GM21423 (cell line): Measurements from ENCODE around the gene RGMA.
A peak's percentile ranks its signal among the peaks of the same experiment; 100 is the strongest.

ENCODE experiments used
- ATAC-seq: cut with Tn5 transposase; IDR thresholded peaks from one replicate; pipeline ENCODE4 v1.9.1; 2021; ENCODE audit warnings: mild to moderate bottlenecking, moderate library complexity; ENCODE audit not compliant: unreplicated experiment

The RGMA gene

GRCh38 chr15:93093765-93094164 is 4.8 kb upstream of the RGMA start:
- no peak for ATAC-seq

DNA sequence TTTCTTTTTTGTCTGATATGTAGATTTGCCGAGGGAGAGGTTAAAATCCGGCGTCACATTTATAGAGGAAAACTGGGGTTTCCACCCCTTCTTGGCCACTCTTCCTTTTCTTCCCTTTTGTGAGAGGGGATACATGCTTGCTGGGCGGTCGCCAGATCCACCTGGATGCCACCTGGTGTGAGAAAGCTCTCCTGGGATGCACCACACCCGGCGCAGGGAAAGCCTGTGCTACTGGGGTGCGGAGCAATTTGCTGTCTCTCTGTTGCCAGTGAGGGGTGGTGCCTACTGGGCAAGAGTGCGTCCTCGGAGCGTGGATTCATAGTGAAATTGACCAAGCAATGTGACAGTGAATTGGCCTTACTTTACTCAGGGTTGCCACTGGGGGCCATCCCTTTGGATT is 2.5 kb upstream of the RGMA start:
- ATAC-seq, result no peak

DNA sequence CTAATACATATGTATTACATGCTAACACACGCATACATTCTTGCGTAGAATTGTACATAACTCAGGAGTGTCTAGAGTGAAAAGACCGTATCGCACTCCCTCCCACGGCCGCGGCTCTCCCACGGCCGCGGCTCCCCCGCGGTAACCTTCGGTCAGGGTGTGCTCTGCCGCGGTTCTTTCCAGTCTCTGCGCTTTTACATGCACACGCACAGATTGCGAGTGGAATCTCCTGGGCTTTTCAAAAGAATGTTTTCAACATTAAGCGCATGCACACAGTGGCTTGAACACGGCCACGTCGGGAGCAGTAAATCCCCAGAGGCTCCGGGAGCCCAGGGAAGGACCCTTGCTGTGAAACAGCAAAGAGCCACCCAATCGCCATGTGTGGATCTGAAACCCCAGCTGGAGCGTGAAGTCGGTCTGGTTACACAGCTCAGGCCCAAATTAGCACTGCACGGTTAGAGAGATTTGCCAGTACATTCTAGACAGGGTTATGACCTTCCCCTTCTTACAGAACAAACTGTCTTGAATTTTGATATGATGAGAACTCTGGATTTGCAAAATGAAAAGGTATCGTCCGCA is 805 bp upstream of the RGMA start:
- no peak for ATAC-seq

GRCh38 chr15:93088200-93088980 is 621 bp downstream of the RGMA start:
- peak; percentile 33 for ATAC-seq

DNA sequence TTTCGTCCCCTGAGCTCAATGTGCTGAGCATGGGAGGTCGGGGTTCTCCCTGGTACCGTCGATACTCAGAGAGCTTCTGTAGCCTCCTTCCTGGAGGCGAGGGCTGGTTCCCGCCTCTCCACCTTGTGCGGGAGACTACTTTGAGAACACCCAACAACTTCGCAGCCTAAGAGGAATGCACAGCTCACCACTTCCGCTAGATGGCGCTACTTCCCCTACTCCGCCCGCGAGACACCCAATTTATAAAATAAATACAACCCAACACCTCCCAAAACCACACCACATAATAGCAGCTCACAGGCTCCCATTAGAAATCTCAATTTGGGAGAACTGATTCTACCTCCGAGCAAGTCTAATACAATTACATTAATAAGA is 1.2 kb downstream of the RGMA start:
- ATAC-seq, result peak; percentile 51

DNA sequence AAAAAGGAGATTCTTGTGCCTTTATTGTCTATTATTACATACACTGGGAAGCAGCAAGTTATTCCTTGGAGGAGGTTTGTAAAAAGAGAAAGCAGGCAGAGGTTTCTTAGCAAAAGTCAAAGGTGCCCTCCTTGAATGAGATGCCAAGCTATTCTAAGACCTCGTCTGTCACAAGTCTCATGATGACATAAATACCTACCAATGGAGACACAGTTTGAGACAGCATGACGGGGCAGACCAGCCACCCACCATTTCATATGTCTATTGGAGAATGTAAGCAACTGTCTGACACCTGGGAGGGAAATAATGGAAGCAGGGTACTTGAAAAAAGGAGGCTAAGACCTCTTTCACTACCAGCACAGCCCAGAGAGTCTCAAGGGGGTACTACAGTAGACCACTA is 2.2 kb downstream of the RGMA start:
- ATAC-seq, result no peak

- ATAC-seq, result no peak
These were observed 3.3 kb downstream of the RGMA start for GRCh38 chr15:93085692-93086091.

DNA sequence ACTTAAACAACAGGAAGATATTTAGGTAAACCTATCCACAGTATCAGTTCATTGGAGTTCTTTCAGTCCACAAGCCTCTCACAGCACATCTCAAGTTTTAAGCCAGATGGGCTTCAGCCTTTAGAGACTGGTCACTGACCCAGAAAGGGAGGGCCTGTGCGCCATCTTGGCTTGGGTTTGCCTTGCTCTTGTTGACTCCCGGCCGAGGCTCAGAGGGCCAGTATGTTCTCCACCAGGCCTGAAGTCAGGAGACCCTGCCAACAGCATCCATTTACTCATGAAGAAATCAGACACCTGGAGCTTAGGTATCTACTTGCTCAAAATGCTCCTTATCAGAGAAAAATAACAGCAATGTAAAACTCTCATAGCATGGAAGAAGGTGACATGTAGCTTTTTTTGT is 6.2 kb downstream of the RGMA start:
- ATAC-seq, result no peak

DNA sequence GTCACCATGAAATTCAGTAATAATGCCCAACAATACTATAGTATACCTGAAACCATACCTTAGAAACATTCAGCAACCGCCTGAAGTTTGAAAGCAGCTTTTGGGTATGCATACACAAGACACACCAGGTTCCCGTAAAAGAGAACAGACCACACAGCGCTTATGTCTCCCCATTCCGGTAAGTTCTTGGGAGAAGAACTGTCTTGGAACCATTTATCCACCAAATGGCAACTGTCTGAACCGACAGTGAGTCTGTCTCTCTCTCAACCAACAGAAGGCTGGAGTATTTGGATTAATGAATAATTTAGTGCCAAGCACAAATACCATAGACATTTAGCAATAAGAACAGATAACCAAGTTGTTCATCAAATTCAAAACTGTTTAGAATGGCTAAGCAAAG is 7.6 kb downstream of the RGMA start:
- no peak for ATAC-seq

GRCh38 chr15:93080451-93080850 is 8.6 kb downstream of the RGMA start:
- no peak for ATAC-seq

- no peak for ATAC-seq
These were observed 12.1 kb downstream of the RGMA start for GRCh38 chr15:93076875-93077274.

DNA sequence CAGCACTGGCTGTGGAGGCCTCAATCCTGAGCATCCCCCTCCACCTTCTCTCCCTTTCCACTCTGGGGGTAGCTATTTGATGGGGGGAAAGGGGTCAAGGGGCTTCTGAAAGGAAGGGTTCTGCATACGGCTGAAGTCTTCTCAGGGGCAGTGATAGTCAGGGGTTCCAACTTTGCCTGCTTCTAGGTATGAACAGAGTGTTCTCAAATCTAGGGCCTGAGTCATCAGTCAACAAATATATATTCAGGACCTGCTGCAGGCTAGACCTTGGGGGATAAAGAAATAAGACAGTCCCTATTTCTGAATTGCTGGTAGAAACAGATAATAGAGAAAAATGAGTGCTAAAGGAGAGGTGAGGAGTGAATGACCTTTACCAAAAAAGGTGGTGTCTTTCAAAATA is 12.8 kb downstream of the RGMA start:
- no peak for ATAC-seq

DNA sequence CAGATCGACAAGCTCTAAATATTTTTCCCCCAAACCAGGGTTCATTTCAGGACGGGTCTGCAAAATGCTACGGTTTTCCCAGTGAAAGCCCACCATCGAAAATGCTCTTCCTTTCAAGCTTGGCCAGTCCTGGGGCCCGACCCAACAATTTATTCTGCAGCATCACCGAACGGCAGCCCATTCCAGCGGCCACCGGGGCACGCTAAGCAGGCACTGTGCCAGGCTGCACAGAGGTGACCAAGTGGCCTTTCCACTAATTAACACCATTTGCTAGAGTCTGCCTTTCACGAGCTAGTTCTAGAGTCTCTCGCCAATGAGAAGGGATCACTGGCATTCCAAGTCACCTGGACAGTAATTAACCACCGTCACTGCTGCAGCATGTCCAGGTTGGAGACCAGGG is 14.4 kb downstream of the RGMA start:
- ATAC-seq, result no peak

DNA sequence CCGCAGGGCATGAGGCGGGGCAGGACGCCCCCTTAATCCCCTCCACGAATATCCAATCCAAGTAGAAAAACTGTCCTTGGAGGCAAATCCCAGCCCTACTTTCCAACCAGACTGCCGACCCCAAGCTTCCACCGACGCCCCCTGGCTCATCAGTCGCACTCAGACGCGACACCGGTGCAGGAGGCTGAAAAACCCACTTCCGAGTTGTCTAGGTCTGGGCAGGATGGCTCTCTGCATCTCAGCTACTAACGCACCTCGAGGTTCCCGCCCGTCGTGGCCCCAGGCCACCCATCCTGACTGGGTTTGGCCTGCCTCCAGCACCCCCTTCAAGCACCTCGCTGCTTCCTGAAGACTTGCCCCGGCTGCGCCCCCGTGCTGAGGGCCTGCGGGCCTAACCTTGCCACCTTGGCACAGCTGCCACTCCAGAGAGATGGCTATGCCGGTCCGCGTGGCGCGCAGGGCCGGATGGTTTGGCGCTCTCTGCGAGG is 15.5 kb downstream of the RGMA start:
- no peak for ATAC-seq

DNA sequence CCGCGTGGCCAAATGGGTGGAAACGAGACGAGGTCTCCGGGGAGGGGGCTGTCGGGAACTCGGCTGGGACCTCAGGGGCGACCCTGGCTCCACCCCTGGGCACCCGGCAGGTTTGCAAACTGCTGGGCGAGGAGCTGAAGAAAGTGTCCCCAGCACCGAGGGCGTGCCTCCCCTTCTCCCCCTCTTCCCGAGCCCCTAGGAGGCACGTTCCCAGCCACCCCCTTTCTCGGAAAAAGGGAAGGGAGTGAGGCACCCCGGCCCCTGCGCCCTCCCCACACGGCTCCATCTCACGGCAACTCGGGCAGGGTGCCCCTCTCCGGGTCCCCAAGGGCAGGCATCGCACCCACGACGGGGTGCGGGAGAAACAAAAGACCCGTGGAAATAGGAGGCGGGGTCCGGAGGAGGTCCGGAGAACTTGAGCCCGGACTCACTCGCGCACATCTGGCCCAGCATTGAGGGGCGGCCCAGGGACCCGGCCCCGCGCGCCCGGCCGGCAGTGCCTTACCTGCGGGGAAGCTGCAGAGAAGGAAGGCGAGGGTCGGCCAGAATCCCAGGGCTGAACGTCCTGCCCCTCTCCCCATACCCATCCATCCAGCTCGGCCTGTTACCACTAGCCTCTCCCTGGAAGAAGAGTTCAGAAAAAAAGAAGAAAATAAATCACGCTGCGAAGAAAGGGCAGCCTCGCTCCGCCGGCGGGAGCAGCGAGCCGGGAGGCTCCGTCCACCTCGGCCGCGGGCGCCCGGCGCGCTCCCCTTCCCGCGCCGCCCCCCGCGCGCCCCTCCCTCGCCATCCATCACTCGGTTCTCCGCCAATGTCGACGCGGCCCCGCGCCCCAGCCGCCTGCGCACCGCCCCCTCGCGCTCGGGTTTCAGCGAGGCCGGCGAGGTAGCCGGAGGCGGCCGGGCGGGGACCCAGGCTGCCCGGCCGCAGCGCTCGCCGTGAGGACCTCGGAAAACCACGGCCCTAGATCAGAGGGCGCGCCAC is 16.3 kb downstream of the RGMA start:
- ATAC-seq, result no peak

- no peak for ATAC-seq
These were observed 17.0 kb downstream of the RGMA start for GRCh38 chr15:93072011-93072410.

DNA sequence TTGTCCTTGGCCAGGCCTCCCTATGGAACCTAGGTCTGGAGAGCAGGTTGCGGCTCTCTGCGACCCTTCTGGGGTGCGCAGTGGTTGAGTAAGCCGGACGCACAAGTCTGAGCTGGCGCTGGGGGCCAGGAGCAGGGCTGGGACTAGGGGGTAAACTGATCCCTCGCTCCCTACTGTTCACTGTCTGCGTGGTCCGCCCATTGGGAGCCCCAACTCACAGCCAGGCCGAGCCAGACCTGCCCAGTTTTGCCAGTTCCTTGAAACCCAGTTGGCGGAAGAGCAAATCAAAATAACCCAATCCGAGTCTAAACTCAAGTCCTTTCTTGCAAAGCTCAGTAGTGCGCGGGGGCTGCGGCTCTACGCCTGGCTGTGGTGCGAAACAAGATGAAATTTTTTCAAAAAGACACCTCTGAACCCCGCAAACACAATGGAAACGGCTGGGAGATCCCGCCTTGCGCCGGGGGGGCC is 17.5 kb downstream of the RGMA start:
- ATAC-seq, result no peak

GRCh38 chr15:93070551-93071296 is 18.3 kb downstream of the RGMA start:
- no peak for ATAC-seq

- ATAC-seq, result no peak
These were observed 18.9 kb downstream of the RGMA start for GRCh38 chr15:93070132-93070531.

DNA sequence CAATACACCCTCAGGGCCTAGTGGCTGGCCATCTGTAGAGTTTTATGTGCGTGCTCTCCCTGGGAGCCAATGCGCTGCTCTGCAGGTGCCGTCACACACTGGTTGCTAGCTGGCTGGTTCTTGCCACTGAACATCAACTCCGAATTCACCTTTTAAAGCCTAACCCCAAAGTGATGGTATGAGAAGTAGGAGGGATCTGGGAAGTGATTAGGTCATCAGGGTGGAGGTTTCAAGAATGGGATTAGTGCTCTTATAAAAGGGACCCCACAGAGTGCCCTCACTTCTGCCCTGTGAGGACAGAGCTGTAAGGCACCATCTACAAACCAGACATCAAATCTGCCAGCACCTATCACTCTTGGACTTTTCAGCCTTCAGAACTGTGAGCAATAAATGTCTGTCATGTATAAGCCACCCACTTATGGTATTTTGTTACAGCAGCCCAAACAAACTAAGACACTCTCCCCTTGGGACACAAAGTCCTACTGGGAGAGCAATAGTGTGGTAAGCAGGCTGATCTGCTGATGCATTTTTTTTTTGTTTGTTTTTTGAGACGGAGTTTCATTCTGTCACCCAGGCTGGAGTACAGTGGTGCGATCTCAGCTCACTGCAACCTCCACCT is 20.3 kb downstream of the RGMA start:
- ATAC-seq, result no peak
